Prostate gland (tissue), 2 donors: ENCODE measurements around the gene OGT.

ENCODE experiments used
- POLR2A ChIP-seq: fragments of 450-650 bp; IDR thresholded peaks from one replicate; pipeline ENCODE4 v1.6.1; 2016; ENCODE audit warnings: antibody characterized with exemption, mild to moderate bottlenecking
- TF ChIP-seq, protein P1 (sequence below), 4 experiments: fragments of 200-600 bp in 2 of 4; fragments of 450-650 bp in 2 of 4; sonication (generic) in 2 of 4; IDR thresholded peaks; 1 replicate in 3 of 4; 2 replicates in 1 of 4; pipeline ENCODE4 v1.5.1; 2016 to 2019; ENCODE audit warnings: antibody characterized with exemption in 4 of 4, mild to moderate bottlenecking in 2 of 4, moderate library complexity in 2 of 4

DNA sequence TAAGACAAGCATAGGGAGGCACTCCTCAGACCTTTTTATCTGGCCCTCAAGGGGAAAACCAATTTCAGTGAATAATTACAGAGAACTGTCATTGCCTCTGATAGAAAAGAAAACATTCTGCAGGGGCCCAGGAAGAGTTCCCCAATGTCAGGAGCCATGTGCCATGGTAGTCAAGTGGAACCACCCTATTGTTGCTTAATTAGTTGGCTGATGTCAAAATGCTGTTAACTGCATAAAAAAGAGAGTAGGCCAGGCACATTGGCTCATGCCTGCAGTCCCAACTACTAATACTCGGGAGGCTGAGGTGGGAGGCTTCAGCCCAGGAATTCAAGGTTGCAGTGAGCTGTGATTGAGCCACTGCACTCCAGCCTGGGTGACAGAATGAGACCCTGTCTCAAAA, 28.6 kb upstream of the OGT start:
- TF ChIP-seq, protein P1, sequence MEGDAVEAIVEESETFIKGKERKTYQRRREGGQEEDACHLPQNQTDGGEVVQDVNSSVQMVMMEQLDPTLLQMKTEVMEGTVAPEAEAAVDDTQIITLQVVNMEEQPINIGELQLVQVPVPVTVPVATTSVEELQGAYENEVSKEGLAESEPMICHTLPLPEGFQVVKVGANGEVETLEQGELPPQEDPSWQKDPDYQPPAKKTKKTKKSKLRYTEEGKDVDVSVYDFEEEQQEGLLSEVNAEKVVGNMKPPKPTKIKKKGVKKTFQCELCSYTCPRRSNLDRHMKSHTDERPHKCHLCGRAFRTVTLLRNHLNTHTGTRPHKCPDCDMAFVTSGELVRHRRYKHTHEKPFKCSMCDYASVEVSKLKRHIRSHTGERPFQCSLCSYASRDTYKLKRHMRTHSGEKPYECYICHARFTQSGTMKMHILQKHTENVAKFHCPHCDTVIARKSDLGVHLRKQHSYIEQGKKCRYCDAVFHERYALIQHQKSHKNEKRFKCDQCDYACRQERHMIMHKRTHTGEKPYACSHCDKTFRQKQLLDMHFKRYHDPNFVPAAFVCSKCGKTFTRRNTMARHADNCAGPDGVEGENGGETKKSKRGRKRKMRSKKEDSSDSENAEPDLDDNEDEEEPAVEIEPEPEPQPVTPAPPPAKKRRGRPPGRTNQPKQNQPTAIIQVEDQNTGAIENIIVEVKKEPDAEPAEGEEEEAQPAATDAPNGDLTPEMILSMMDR (IDR thresholded peaks at IDR 0.05): no peak
- no peak for TF ChIP-seq POLR2A
